ENCODE results near the gene KCNJ10. TPM values are rescaled to one million over a fixed set of nuclear protein-coding genes. Genes with fewer than 3 reads are reported as not detected.
"Not testable (repeated sequence)": the region's sequence is repeated elsewhere in the genome, so short reads cannot be mapped to it uniquely, and the experiment has no call there.

Gene KCNJ10
- total RNA-seq, 1 donor from 2014 or later = not detected

- no peak for DNase-seq (ENCODE audit: low read depth, low spot score)
Measured at GRCh38 chr1:160061369-160062229, 8.4 kb downstream of the KCNJ10 start.

GRCh38 chr1:160058087-160058486 lies 11.9 kb downstream of the KCNJ10 start:
- no peak for DNase-seq (ENCODE audit: low read depth, low spot score)

GRCh38 chr1:160056648-160057169 lies 13.3 kb downstream of the KCNJ10 start:
- no peak for DNase-seq (ENCODE audit: low read depth, low spot score)

- DNase-seq (ENCODE audit: low read depth, low spot score) = no peak
Measured at GRCh38 chr1:160053548-160054365, 16.2 kb downstream of the KCNJ10 start.

- DNase-seq (ENCODE audit: low read depth, low spot score) = no peak
Measured at GRCh38 chr1:160052936-160053335, 17.0 kb downstream of the KCNJ10 start.

- no peak for DNase-seq (ENCODE audit: low read depth, low spot score)
Measured at GRCh38 chr1:160050619-160051018, 19.3 kb downstream of the KCNJ10 start.

- DNase-seq (ENCODE audit: low read depth, low spot score) = not testable (repeated sequence)
Measured at GRCh38 chr1:160050182-160050581, 19.8 kb downstream of the KCNJ10 start.

- DNase-seq (ENCODE audit: low read depth, low spot score) = no peak
Measured at GRCh38 chr1:160049101-160049500, 20.9 kb downstream of the KCNJ10 start.

- DNase-seq (ENCODE audit: low read depth, low spot score) = no peak
Measured at GRCh38 chr1:160048335-160048734, 21.6 kb downstream of the KCNJ10 start.

- DNase-seq (ENCODE audit: low read depth, low spot score) = no peak
Measured at GRCh38 chr1:160047111-160047991, 22.6 kb downstream of the KCNJ10 start.

GRCh38 chr1:160046494-160047110 lies 23.4 kb downstream of the KCNJ10 start:
- no peak for DNase-seq (ENCODE audit: low read depth, low spot score)

GRCh38 chr1:160045653-160046052 lies 24.3 kb downstream of the KCNJ10 start:
- DNase-seq (ENCODE audit: low read depth, low spot score) = no peak

- DNase-seq (ENCODE audit: low read depth, low spot score) = no peak
Measured at GRCh38 chr1:160043543-160043942, 26.4 kb downstream of the KCNJ10 start.

GRCh38 chr1:160040476-160040875 lies 29.5 kb downstream of the KCNJ10 start:
- no peak for DNase-seq (ENCODE audit: low read depth, low spot score)

- no peak for DNase-seq (ENCODE audit: low read depth, low spot score)
Measured at GRCh38 chr1:160032165-160032820, 37.7 kb downstream of the KCNJ10 start.

GRCh38 chr1:160031365-160032164 lies 38.4 kb downstream of the KCNJ10 start, which contains the start of gene PIGM:
TSS of gene PIGM (minus strand) at chr1:160031990. CDS start at chr1:160031739, 251 bp downstream.
- peak; percentile 40 for DNase-seq (ENCODE audit: low read depth, low spot score)

GRCh38 chr1:160030657-160031364 lies 39.1 kb downstream of the KCNJ10 start:
- DNase-seq (ENCODE audit: low read depth, low spot score) = no peak

- no peak for DNase-seq (ENCODE audit: low read depth, low spot score)
Measured at GRCh38 chr1:160028426-160028825, 41.5 kb downstream of the KCNJ10 start.

GRCh38 chr1:160025314-160025713 lies 44.6 kb downstream of the KCNJ10 start:
- DNase-seq (ENCODE audit: low read depth, low spot score) = no peak

All from pulmonary artery endothelial cell (primary cell).